CD4-positive, alpha-beta T cell treated with Interleukin-2 at 100 ng/mL for 4 hours (primary cell): ENCODE data around the gene B4GALT2.

Experiments
- DNase-seq: peaks from one replicate; pipeline ENCODE4 v3.0.0-alpha.2; 2020; ENCODE audit warnings: low spot score

B4GALT2 gene

DNA sequence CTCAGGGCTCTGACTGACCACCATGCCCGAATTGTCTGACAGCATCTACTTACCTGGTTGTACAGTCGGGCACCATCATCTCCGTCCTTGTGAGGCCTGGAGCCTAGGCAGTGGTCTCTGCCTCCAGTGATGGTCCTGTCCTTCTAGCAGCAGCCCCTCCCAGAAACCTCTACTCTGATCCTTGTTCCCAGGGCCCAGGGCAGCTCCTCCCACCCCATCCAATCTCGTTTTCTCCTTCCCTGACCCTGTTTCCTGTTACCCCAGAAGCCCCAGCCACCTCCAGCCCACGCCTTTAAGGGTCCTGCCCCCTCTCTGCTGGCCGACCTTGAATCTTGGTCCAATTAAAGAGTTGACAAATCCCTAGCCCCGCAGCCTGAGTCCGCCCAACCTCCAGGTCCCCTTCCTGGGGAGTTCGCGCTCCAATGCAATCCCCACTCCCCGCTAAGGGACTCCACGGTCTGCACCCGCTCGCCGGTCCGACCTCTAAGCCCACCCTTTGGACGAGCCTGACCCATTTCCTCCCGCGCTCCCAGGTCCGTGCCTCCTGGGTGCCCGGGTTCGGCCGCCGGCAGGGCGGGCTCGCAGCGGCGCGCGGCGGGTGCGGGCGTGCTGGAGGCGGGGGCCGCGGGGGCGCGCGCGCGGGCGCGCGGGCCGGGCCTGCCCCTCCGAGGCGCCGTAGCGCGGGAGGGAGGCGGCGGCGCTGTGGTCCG, at the start of gene B4GALT2:
Gene B4GALT2 (plus strand): TSS at position 660 of the 710 bp plus-strand sequence. CDS start 1,951 bp downstream, outside the sequence.
- DNase-seq: peak; percentile 14

DNA sequence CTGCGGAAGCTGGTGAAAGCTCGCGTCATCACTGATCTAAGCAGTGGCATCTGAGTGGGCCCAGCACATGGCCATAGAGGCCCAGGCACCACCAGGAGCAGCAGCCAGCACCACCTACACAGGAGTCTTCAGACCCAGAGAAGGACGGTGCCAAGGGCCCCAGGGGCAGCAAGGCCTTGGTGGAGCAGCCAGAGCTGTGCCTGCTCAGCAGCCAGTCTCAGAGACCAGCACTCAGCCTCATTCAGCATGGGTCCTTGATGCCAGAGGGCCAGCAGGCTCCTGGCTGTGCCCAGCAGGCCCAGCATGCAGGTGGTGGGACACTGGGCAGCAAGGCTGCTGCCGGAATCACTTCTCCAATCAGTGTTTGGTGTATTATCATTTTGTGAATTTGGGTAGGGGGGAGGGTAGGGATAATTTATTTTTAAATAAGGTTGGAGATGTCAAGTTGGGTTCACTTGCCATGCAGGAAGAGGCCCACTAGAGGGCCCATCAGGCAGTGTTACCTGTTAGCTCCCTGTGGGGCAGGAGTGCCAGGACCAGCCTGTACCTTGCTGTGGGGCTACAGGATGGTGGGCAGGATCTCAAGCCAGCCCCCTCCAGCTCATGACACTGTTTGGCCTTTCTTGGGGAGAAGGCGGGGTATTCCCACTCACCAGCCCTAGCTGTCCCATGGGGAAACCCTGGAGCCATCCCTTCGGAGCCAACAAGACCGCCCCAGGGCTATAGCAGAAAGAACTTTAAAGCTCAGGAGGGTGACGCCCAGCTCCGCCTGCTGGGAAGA, 48.7 kb upstream of the B4GALT2 start:
- DNase-seq: no peak

- DNase-seq: no peak
Measured at GRCh38 chr1:43930949-43931275, 48.1 kb upstream of the B4GALT2 start.

- no peak for DNase-seq
Measured at GRCh38 chr1:43931711-43932660, 47.0 kb upstream of the B4GALT2 start.

DNA sequence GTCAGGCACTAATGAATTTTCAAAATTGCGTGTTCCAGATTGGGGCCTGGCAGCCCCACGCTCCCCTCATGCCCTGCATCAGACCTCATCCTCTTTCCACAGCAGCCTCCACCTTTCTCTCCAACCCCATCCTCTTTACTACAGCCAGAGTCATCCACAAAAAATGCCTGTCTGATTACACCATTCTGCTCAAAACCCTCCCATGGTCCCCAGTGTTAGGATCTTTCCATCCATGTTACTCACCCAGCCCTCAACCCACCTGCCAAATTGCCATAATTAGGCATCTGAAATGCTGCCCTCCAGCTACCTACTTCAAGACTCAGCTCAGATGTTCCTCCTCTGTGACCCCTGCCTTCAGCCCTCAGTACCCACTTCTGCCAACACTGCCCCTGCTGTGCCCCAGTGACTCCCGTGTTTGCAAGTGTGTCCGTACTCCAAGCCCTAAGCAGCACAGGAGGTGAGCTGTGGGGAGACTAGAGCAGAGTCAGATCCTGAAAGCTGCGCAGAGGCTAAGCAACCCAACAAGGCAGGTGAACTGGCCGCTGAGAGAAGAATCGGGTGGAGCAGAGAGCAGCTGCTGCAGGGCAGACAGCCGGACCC, 46.1 kb upstream of the B4GALT2 start:
- no peak for DNase-seq

GRCh38 chr1:43933386-43934100, 45.5 kb upstream of the B4GALT2 start, which contains the start of gene ARTN:
Gene ARTN, plus strand, starts transcription at chr1:43933801. Its CDS starts 1,856 bp downstream, at chr1:43935657.
- no peak for DNase-seq

GRCh38 chr1:43934101-43934985, 44.7 kb upstream of the B4GALT2 start:
- peak; percentile 42 for DNase-seq

DNA sequence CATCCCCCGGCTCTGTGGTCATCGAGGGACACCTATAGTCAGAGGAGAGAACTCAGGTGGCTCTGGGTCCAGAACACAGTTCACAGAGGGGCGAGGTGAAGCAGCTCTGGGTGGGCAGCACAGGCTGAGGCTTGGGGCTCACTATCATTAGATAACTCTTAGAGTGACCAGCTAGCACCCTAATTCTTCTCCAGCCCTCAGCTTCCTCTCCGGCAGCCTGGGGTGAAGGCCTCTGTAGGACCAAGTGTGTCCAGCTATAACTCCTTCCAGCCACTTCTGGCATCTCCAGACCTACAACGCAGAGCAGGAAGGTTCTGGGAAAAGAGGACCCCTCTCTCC, 44.1 kb upstream of the B4GALT2 start:
- DNase-seq: no peak

- no peak for DNase-seq
Measured at GRCh38 chr1:43935711-43936427, 43.1 kb upstream of the B4GALT2 start.

GRCh38 chr1:43936431-43937151, 42.4 kb upstream of the B4GALT2 start:
- no peak for DNase-seq

- no peak for DNase-seq
Measured at GRCh38 chr1:43937179-43937865, 41.7 kb upstream of the B4GALT2 start.

DNA sequence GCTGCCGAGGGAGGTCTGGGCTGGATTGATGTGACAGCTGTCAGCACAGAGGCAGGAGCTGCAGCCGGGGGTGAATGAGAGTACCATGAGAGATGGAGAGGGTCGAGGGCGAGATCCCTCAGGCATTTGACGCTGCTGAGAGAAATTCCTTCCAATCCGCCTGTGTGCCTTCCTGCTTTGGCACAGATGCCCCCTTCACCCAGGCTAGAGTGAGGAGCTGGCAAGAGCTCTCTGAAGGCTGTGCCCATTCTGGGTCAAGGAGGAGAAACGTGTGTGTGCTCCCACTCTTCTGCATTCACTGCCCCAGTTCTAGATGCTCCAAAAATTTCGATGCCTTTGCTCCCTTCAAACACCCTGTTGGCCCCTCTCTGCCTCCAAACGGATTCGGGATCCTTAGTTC, 40.6 kb upstream of the B4GALT2 start:
- DNase-seq: no peak

DNA sequence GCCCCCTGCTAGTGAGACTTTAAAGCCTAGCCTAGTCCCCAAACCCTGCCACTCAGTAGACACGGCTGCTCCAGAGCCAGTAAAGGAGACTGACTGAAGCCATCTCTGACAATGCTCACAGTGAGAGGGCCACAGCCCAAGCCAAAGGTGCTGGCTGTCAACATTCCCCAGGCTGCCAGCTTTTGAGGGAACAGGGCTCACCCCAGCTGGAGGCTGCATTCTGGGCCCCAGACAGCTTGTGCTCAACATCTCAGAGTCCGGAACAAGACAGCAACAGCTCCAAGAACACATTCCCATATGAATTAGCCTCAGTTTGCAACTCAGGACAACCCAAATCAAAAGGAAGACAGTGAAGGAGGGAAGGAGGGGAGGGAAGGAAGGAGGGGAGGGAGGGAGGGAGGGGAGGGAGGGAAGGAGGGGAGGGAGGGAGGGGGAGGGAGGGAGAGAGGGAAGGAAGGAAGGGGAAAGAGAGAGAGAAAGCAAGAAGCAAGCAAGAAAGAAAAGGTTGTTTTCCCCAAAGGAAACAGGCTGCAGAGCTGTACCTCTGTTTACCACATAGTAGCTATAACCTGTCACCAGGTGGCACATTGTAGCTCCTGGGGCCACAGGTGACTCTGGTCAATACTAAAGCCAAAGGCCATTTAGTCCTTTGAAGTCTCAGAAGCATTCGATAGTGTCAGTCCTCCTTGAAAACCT, 40.0 kb upstream of the B4GALT2 start:
- no peak for DNase-seq

GRCh38 chr1:43942411-43942810, 36.6 kb upstream of the B4GALT2 start:
- DNase-seq: no peak

- DNase-seq: no peak
Measured at GRCh38 chr1:43944860-43945259, 34.1 kb upstream of the B4GALT2 start.

GRCh38 chr1:43945674-43946235, 33.3 kb upstream of the B4GALT2 start:
- DNase-seq: no peak
